ENCODE measurements around the gene UBAP1L.
A peak's percentile ranks its signal among the peaks of the same experiment; 100 is the strongest.
"Not testable (repeated sequence)": the region's sequence is repeated elsewhere in the genome, so short reads cannot be mapped to it uniquely, and the experiment has no call there.

Gene UBAP1L

DNA sequence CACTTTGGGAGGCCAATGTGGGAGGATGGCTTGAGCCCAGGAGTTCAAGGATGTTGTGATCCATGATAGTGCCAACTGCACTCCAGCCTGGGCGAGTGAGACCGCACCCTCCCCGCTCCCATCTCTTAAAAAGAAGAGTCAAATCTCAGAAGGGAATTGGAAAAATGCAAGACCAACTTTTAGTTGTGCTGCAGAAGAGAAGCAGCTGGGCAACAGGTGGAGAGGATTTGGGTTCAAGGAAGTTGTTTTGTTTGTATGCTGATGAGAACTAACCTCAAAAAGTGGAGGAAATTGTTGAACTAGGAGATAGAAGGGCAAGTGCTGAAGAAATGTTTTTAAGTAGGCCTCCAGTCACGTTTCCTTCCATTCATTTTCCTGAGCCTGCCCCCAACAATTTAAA, 31.4 kb upstream of the UBAP1L start:
- no peak for DNase-seq
- Histone ChIP-seq H3K4me3 (ENCODE audit: low read depth, low read length) (no peak overlapping the region), H3K36me3 (replicated peaks) (peaks cover 17% of the 10 kb centered on the region), H3K27ac (no peak overlapping the region), H3K27me3 (replicated peaks) (no peaks in the 10 kb centered on the region)
- in situ Hi-C loops (cut with HindIII; ENCODE audit: low pct_ligation_motif_present, low sequenced_read_pairs) = no loop called here
- TF ChIP-seq, protein P1, sequence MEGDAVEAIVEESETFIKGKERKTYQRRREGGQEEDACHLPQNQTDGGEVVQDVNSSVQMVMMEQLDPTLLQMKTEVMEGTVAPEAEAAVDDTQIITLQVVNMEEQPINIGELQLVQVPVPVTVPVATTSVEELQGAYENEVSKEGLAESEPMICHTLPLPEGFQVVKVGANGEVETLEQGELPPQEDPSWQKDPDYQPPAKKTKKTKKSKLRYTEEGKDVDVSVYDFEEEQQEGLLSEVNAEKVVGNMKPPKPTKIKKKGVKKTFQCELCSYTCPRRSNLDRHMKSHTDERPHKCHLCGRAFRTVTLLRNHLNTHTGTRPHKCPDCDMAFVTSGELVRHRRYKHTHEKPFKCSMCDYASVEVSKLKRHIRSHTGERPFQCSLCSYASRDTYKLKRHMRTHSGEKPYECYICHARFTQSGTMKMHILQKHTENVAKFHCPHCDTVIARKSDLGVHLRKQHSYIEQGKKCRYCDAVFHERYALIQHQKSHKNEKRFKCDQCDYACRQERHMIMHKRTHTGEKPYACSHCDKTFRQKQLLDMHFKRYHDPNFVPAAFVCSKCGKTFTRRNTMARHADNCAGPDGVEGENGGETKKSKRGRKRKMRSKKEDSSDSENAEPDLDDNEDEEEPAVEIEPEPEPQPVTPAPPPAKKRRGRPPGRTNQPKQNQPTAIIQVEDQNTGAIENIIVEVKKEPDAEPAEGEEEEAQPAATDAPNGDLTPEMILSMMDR (IDR thresholded peaks at IDR 0.05; ENCODE audit: low read depth, low read length, missing control alignments) = no peak

DNA sequence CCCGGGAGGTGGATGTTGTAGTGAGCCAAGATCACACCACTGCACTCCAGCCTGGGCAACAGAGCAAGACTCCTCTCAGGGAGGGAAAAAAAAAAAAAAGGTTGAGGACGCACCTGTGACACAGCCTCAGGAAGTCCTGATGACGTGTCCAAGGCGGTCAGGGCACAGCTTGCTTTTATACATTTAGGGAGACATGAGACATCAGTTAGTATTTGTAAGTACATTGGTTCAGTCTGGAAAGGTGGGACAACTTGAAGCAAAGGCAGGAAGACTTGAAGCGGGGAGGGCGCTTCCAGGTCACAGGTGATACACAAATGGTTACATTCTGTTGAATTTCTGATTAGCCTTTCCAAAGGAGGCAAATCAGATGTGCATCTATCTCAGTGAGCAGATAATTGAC, 23.6 kb upstream of the UBAP1L start:
- H3K36me3 ChIP-seq (replicated peaks) = not testable (repeated sequence)

GRCh38 chr15:65137893-65138292, 22.9 kb upstream of the UBAP1L start:
- H3K27me3 ChIP-seq (replicated peaks); in situ Hi-C loops (cut with HindIII; ENCODE audit: low pct_ligation_motif_present, low sequenced_read_pairs); H3K36me3 ChIP-seq (replicated peaks); DNase-seq; H3K4me3 ChIP-seq (ENCODE audit: low read depth, low read length); H3K27ac ChIP-seq: not testable (repeated sequence)

More for the DNA sequence above, 23.6 kb upstream of the UBAP1L start:
- H3K4me3 ChIP-seq (ENCODE audit: low read depth, low read length); DNase-seq; H3K27ac ChIP-seq; in situ Hi-C loops (cut with HindIII; ENCODE audit: low pct_ligation_motif_present, low sequenced_read_pairs); H3K27me3 ChIP-seq (replicated peaks): not testable (repeated sequence)

- in situ Hi-C loops (cut with HindIII; ENCODE audit: low pct_ligation_motif_present, low sequenced_read_pairs); H3K27me3 ChIP-seq (replicated peaks); H3K27ac ChIP-seq; DNase-seq; H3K4me3 ChIP-seq (ENCODE audit: low read depth, low read length); H3K36me3 ChIP-seq (replicated peaks): not testable (repeated sequence)
Observed at GRCh38 chr15:65137089-65137488, 22.1 kb upstream of the UBAP1L start.

- H3K36me3 ChIP-seq (replicated peaks) = peaks cover 3% of the 10 kb centered on the region
- no peak overlapping the region for H3K27ac ChIP-seq
- TF ChIP-seq, protein P1 (IDR thresholded peaks at IDR 0.05; ENCODE audit: low read depth, low read length, missing control alignments) = no peak
- no peak for DNase-seq
- no peak overlapping the region for H3K4me3 ChIP-seq (ENCODE audit: low read depth, low read length)
- H3K27me3 ChIP-seq (replicated peaks) = no peaks in the 10 kb centered on the region
- in situ Hi-C loops (cut with HindIII; ENCODE audit: low pct_ligation_motif_present, low sequenced_read_pairs) = no loop called here
Observed at GRCh38 chr15:65134538-65134937, 19.5 kb upstream of the UBAP1L start.

- Histone ChIP-seq H3K36me3 (replicated peaks) (peaks cover 12% of the 10 kb centered on the region), H3K27me3 (replicated peaks) (no peaks in the 10 kb centered on the region), H3K27ac (peak within 1 kb of the TSS; percentile 56), H3K4me3 (ENCODE audit: low read depth, low read length) (peak within 1 kb of the TSS; percentile 68)
- in situ Hi-C loops (cut with HindIII; ENCODE audit: low pct_ligation_motif_present, low sequenced_read_pairs) = no loop called here
- TF ChIP-seq, protein P1 (IDR thresholded peaks at IDR 0.05; ENCODE audit: low read depth, low read length, missing control alignments) = no peak
- DNase-seq = peak; percentile 83
Observed at GRCh38 chr15:65133548-65134200, 18.7 kb upstream of the UBAP1L start, which contains the start of gene PDCD7. Gene PDCD7 (minus strand): TSS chr15:65133808. CDS start chr15:65133781, 27 bp downstream.

DNA sequence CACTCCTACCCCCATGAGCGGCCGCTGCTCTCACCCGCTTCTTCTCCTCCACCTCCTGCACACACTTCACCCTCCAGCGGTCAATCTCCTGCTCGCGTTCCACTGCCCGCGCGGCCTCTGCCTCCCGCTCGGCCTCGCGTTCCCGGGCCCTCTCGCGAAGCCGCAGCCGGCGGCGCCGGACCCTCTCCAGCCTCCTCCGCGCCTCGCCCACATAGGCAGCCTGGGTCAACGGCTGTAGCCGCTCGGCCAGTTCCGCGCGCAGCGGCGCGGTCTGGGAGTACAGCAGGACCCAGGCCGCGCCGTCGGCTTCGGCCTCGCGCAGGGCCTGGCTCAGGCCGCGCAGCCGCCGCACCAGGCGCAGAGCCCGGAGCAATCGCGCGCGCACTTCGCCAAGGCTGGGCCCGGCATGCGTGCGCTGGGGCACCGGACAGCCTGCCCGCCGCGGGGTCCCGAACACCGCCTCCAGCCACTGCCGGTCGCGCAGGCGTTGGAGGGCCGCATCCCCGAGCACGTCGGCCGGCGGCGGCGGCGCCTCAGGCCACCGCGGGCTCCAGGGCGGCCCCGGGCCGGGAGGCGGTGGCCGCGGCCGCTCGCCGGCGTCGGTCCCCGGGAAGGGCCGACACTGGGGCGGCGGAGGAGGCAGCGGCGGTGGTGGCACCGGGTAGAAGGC, 18.0 kb upstream of the UBAP1L start:
- H3K36me3 ChIP-seq (replicated peaks) = peaks cover 18% of the 10 kb centered on the region
- DNase-seq = peak; percentile 43
- TF ChIP-seq, protein P1 (IDR thresholded peaks at IDR 0.05; ENCODE audit: low read depth, low read length, missing control alignments) = no peak
- in situ Hi-C loops (cut with HindIII; ENCODE audit: low pct_ligation_motif_present, low sequenced_read_pairs) = no loop called here
- no peaks in the 10 kb centered on the region for H3K27me3 ChIP-seq (replicated peaks)
- peak overlapping the region; percentile 68 for H3K4me3 ChIP-seq (ENCODE audit: low read depth, low read length)
- H3K27ac ChIP-seq = peak overlapping the region; percentile 56

All from brain microvascular endothelial cell (primary cell).